ENCODE measurements around the gene TRERF1.
"Not testable (repeated sequence)": the region's sequence is repeated elsewhere in the genome, so short reads cannot be mapped to it uniquely, and the experiment has no call there.

TRERF1 gene

DNA sequence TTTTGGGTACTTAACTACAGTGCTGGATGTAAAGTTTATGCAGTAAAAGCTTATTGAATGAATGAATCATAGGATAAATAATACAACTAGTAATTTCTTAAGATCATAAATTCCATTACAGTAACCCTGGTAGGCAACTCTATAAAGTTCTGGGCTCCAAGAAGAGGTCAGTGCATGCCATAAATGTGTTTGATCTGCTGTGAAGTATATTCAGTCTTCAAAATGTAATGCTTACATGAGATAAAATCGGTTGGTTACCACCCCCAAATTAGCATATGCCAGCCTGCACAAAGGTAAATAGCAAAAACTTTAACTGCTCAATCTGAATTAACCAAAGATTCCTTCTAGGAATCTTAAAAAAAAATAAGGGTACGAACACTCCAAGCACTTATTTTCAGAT is 244.2 kb downstream of the TRERF1 start:
- not testable (repeated sequence) for DNase-seq

DNA sequence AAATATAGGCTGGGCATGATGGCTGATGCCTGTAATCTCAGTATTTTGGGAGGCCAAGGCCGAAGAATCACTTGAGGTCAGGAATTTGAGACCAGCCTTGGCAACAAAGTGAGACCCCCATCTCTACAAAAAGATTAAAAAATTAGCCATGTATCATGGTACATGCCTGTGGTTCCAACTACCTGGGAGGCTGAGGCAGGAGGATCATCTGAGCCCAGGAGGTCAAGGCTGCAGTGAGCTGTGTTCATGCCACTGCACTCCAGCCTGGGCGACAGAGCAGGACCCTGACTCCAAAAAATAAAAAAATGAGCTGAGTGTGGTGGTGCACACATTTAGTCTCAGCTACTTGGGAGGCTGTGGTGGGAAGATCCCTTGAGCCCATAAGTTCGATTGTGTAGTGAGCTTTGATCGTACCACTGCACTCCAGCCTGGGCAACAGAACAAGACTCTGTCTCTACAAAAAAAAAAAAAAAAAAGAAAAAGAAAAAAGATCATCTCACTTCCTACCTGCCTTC is 246.9 kb downstream of the TRERF1 start:
- DNase-seq: no peak

DNA sequence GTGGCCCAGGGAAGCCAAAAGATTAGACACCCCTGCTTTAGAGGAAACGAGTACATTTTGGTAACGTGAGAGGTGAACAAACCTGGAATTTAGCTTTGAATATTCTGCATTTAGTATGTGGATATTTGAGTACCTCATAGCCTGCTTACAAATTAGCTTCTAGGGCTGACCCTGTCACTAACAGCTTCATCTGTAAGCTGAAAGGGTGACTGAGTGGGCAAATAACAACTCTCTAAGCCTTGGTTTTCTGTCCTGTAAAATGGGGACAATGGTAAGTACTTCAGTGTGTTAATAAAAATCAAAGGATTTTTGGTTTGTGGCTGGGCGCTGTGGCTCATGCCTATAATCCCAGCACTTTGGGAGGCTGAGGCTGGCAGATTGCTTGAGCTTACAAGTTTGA is 248.5 kb downstream of the TRERF1 start:
- DNase-seq: no peak

DNA sequence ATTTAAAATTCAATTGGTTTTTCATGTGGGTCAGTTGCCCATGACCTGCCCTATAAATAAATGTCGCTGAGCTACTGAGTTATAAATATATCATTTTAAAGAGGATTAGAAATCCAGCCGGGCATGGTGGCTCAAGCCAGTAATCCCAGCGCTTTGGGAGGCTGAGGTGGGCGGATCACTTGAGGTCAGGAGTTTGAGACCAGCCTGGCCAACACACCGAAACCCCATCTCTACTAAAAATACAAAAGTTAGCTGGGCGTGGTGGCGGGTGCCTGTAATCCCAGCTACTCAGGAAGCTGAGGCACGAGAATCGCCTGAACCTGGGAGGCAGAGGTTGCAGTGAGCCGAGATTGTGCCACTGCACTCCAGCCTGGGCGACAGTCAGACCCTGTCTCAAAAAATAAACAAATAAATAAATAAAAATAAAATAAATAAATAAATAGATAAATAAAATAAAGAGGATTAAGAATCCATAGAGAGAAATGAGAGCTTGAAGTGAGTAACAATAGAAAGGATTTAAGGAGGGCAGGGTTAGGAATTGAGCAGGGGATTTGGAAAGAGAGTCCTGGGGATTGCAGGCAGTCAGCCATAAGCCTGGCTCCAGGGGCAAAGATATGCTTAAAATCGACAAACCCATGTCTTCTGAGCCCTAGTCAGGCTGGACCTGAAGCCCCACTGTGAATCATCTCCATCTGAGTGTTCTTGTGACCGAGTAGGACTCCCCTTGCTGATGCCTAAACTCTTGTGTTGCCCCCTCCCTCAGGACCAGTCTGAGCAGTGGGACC is 249.4 kb downstream of the TRERF1 start:
- not testable (repeated sequence) for DNase-seq

DNA sequence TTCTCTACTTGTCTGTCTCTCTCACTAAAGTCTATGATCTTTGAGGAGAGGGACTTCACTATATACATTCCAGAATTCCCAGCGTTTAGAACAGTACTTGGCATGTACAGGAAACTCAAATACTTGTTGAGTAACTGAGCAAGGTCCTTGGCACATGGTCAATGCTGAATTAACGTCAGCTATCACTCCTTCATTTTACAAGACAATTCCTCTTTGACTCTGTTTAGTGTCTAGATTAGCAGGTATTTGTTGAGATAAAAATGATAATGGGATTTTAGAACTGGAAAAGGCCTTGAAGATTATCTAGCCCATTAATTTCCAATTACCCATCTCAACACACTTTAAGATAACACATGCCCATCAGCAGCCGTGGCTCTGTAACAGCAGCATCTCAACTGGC is 250.3 kb downstream of the TRERF1 start:
- DNase-seq: no peak

DNA sequence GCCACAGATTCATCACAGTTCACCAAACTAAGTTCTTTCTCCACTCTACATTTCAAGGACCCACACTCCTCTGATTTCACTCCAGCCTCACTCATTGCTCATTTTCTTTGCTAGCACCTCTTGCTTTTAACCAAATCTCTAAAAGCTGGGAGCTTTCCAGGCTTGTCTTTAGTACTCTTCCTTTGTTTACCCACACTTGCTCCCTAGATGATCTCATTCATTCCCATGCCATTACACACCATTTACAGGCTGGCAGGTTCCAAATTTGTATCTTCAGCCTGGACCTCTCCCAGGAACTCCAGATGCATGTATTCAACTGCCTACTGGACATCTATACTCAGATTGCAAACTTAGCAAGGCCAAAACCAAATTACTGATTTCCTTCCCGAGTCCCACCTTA is 251.7 kb downstream of the TRERF1 start:
- DNase-seq: no peak

DNA sequence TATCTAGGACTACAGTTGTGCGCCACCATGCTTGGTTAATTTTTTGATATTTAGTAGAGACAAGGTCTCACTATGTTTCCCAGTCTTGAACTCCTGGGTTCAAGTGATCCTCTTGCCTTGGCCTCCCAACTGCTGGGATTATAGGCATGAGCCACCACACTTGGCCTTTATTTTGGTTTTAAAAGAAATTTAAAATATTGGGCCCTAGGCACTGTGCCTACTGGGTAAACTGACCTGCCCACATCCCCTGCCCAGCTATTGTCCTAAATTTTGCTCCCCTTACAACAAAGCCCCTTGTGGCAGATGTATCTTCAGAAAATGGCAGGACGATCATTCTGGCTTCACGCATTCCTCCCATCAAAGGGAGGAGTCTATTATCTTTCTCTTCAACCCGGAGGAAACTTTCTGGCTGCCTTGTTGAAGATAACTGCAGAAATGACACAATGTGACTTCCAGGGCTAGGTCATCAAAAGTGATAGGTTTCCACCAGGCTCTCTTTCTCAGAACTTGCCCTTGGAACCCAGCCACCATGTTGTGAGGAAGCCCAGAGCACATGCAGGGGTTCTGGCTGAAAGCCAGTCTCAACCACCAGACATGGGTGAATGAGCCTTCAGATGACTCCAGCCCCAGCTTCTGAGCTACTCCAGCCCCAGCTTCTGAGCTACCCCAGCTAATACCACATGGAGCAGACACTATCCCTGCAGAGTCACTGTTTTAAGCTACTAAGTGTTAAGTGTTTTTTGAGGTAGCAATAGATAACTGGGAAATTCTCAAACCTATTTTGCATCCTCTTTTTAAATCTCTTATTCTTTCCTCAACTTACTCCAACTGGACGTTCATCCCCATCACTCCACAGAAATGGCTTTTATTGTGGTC is 252.4 kb downstream of the TRERF1 start:
- DNase-seq: no peak

DNA sequence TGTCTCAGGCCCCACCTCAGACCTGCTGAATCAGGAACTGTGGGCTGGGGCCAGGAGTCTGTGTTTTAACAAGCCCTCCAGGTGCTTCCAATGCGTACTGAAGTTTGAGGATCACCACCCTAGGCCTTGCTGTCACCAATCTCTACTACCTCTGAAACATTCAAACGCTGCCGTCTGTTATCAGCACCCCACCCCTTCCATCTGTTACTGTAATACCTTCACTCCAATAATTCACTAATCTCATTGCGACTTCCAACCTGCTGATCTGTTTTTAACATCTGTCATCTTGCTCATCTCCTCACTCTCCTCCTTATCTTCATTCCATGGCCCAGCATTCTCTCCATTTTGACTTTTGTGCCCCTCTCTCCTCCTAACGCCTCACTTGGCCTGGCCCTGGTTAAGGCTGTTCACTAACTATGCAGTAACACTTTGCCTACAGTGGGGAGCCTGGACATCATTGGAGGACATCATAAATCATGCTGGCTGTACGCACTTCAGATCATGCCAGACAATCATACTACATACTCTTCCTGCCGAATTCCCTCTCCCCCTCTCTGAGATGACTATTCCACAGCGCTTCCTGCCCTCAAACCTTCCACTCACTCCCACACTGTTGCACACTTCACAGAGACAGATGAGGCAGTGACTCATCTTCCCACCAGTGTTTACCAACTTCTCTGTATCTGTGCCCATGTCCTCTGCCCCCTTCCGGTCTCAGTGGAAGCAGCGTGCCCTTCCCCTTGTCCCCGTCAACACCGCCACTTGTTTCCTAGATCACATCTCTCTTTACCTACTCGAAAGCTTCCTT is 254.0 kb downstream of the TRERF1 start:
- peak; percentile 88 for DNase-seq

DNA sequence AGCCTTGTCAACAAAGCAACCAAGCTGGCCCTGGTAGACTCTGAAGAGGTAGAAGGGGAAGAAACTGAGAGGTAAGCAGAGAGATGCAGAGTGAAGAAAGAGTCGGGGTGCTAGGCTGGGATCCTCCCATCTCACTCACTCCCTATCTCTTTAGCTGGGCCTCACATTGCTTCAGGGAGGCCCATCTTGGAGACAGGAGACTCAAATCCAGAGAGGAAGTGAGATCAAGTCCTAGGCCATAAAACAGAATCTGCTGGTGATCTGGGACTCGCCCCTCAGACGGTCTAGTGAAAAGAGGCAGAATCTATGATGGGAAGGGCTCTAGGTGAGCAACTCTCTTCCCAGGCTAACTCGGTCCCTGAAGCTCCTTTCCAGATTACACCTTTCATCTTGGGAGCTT is 256.3 kb downstream of the TRERF1 start:
- DNase-seq: no peak

DNA sequence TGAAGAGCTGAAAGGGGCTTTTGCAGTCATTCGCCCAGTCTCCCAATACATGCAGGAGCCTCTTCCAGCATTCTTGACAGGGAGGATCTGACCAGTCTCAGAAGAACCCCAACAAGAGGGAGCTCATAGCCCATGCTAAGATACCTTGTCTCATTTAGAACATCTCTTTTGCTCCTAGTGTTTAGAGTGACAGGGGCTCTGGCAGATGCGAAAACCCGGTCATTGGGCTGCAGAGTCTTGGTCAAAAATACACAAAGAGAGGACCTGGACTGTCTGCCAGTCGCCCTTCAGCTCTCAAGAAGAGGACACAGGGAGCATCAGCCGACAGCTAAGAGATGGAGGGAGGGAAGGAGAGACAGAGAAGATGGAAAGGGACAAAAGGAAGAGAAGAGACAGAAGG is 257.7 kb downstream of the TRERF1 start:
- DNase-seq: no peak

DNA sequence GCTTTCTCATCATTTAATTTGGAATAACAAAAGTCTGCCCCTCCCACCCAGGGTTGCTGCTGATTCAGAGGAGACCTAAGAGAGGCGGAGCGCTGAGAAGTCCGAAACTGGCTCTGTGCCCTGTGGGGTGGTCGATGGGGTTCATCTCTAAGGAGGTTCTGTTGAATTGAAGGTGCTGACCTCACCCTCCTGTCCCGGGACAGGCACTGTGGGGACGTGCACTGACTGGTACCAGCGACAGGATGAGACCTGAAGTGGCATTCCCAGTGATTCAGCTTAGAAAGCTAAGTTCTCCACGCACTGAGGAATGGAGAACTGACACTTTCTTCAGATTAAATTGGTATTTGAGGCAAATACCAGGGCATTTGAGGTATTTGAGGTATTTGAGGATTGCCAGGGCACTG is 258.2 kb downstream of the TRERF1 start:
- no peak for DNase-seq

DNA sequence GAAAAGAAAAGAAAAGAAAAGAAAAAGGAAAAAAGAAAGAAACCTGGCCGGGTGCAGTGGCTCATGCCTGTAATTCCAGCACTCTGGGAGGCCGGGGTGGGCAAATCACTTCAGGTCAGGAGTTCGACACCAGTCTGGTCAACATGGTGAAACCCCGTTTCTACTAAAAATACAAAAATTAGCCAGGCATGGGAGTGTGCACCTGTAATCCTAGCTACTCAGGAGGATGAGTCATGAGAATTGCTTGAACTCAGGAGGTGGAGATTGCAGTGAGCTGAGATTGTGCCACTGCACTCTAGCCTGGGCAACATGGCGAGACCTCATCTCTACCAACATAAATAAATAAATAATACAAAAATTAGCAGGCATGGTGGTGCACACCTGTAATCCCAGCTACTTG is 259.3 kb downstream of the TRERF1 start:
- not testable (repeated sequence) for DNase-seq

DNA sequence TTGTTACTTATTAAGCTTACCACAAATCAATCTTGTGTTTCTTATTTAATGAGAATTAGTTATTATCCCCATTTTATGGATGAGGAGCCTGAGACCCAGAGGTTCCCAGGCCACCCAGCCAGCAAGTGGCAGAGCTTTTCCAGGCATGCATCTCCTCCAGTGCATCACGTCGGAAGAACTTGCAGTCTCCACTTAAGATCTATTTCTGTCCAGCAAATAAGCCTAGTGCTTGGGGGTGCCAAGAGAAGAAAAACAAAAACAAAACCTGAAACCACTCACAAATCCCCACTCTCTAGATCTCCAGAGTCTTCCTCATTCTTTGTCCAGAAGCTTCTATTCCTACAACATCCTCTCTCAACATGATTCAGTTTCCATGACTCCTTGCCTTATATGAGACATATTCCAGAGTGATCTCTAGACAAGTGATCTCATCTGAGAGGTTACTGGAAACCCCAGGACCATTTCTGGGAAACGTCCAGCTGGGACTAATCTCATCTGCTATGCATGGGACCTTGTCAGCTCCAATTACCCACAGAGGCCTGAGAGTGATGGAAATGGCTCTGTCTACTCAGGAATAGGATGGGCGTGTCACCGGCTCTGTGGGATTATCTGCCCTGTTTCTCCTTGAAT is 261.1 kb downstream of the TRERF1 start:
- DNase-seq: no peak

DNA sequence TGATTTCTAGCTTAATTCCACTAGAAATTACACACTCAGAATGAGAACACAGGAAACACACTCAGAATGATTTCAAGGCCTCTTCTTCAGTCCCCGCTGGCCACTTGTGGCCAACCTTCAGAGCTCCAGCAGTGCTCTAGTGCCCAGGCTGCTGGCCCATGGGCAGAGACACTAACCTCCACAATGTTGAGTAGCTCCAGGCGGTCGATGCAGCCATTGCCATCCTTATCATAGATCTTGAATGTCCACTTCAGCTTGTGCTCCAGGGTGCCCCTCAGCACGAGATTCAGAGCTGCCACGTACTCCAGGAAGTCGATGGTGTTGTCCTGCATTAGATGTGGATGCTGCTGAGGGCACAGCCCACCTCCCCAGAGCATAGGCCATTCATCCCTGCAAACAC is 263.3 kb downstream of the TRERF1 start:
- no peak for DNase-seq

DNA sequence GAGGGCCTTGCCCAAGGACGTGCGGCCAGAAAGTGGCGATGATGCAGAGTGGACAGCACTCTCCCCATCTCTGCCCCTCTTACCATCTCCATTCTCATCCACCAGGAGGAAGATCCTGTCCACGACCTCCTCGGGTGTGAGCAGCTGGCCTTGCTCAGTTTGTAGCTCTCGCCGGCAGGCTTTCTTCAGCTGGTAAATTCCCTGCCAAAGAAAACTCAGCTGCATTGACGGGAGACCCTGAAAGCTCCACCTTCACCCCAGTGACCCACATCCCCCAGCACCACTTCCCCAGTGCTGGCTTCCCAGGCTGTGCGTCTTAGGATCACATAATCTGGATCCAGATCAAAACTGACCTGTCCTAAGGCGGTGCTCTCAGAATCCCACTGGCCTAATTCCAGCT is 266.1 kb downstream of the TRERF1 start:
- no peak for DNase-seq

DNA sequence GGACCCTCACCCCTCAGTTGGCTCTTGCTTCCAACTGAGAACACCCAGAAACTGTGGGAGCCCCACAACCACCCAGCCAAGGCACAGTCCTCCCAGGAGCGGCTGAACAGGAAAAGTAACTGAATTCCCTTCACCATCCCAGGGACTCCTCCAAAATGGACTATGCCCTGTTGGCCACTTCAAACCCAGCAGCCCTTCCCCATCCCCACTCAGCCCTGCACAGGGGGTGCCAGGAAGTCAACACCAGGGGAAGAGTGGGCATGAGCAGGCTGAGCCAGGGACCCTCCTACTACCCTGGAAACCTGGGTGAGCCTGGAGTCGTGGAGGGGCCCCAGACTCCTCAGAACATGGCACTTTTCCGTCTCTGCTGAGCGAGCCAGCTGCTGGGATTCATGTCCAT is 267.3 kb downstream of the TRERF1 start:
- DNase-seq: no peak

DNA sequence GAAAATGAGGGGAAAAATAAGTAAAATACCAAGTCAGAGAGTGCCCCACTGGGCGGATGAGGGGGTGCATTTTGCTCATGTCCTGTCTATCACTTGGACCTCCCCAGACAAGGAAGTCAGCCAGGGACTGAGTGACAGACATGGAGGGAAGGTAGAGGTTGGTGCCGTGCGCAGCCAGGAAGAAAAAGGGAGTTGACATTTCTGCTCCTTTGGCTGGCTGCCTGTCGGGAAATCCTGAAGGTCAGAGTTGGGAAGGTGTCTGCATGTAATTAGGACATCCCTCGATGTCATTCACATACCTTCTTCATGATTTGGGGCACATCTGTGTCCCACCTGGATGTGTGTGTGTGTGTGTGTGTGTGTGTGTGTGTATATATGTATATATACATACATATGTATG is 269.6 kb downstream of the TRERF1 start:
- no peak for DNase-seq

DNA sequence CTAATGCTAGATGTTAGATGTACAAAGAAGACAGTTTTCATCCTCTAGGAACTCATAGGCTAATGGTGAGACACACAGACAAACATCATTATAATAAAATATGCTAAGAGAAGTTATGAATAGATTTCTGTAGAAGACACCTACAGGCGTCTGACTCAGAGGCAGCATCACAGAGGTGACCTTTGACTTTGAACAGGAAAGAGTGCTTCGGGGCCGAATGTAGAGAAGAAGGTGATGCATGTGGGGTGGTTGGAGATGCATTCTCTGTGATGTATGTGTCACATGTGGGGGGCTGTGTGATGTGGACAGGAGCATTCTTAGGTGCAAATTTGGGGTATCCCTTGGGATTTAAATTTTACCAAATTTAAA is 271.8 kb downstream of the TRERF1 start:
- DNase-seq: no peak

DNA sequence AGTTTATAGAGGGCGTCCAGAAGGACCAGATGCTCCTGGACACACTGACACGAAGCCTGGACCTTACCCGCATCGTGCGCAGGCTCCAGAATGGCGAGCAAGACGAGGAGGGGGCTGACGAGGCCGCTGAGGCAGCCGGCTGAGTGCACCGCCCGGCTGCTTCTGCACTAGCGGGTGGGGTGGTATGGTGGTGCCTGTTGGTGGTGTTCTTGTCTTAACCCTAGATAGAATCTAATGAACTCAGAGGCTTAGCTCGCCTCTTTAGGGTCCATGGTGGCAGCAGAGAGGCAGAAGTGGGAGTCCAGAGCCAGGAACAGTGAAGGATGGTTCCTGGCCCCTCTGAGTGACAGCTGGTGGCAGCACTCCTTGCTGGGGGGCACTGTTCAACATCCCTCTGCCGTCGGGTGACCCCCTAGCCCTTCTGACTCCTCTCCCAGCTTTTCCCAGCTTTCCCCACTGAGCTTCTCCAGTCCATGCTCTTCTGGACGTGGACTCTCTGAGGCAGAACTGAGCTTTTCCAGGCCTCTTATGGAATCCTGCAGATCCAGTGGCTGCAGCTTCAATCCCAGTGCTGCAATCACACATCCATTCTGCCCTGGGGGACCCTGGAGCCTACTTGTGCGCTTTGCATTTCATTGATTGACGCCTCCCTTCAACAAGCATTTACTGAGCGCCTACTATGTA is 272.3 kb downstream of the TRERF1 start:
- no peak for DNase-seq

DNA sequence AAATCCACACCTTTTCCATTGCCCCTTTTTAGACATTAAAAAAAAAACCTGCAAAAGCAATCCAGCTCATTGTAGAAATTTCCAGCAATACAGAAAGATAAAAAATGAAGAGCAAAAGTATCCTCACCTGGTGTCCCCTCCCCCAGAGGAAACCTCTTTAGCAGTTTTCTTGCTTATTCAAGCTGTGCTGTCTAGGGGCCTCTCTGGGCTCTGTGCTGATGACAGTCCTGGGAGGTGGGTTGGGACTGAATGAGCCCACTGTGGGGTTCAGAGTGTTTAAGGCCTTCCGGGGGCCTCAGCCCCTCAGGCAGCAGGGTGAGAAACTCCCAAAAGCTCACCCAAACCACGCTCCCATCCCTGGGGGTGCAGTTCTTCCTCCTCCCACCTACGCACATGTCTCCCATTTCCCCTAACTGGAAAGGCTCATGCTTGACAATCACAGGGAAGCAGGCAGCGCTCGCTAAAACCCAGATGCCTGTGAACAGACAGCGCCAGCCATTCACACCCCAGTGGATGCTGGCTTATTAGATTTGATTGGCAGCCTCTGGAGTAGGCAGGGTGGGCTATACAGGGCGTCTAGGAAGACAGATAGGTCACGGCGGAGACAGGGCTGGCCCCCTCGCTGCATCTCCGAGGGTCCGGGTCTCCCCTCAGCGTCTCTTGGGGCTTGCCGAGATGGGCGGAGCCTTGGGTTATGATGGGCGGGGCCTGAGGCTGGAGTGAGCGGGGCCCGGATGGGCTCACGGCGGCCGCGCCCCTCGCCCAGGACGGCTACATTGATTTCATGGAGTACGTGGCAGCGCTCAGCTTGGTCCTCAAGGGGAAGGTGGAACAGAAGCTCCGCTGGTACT is 274.0 kb downstream of the TRERF1 start:
- DNase-seq: no peak

DNA sequence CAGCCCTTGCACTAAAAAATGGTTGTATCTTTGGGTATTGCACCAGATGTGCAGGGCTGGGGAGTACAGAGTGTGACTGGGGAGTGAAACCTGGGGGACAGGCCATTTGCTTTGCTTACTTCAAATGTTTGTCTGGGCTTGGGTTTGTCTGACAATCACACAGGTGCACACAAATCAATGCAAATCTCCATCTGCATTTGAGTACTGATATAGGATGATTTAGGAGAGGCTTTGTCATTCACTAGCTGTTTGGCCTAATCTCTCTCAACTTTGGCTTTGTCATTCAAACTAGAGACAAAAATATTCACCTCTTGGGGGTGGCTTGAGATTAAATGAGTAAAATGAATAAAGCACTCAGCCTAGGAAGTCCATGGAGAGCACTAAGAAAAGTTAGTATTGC is 274.7 kb downstream of the TRERF1 start:
- DNase-seq: no peak
